NCI-H345 (cell line): ENCODE results near the gene EFS.
"Not testable (repeated sequence)": the region's sequence is repeated elsewhere in the genome, so short reads cannot be mapped to it uniquely, and the experiment has no call there.

Experiments
- DNase-seq: peaks from one replicate; lab custom pipeline; 2025; lab: John Stamatoyannopoulos, UW

EFS gene

DNA sequence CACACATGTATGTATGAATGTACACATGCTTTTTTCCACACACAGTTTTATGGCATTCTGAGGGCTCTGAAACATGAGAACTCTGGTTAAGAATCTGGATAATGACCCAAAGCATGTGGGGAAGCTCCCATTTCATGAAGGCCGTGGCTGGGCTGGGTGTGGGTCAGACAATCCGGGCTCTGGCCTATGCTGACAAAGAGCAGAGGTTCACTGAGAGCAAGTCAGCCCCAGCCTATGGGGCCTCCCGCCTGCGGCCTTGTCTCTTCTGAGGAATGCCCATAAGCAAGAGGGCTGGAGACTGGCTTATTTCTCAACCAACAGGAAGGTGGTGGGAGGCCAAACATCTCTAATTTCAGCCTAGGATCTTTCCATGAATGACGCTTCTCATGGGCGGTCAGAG lies 34.6 kb upstream of the EFS start:
- no peak for DNase-seq

DNA sequence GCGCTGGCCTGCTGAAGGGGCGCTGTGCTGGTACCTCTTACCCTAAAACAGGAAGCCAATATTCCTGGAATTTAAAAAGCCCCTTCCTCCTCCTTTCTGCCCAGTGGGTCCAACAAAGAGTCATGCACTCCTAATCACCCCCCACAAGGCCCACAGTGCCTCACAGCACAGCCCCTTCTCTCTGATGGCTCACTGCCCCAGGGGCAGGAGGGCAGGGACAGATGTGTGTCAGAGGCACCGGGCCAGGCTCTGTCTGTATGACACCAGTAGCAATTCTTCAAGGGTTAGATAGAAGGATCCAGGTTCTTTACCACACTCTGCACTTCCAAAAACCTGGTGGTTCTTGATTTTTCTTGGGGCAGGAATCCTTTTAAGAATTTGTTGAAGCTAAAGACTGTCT lies 34.2 kb upstream of the EFS start:
- no peak for DNase-seq

DNA sequence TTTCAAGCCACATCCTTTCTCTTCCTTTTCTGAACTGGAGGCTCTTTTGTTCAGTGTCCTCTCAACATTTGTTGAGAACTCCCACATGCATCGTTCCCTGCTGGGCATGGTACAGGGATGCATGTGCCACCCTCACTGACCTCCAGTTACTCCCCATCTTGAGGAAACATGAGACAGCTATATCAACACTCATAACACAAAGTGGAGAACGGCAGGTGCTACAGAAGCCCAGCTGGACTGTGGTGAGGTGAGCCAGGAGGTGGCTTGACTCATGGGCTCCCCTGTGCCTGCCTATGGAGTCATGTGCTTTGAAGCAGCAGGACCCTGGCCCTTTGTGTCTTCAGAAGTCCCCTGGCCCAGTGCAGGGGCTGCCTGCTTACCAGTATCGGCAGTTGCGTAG lies 33.4 kb upstream of the EFS start:
- DNase-seq, result peak; percentile 54

DNA sequence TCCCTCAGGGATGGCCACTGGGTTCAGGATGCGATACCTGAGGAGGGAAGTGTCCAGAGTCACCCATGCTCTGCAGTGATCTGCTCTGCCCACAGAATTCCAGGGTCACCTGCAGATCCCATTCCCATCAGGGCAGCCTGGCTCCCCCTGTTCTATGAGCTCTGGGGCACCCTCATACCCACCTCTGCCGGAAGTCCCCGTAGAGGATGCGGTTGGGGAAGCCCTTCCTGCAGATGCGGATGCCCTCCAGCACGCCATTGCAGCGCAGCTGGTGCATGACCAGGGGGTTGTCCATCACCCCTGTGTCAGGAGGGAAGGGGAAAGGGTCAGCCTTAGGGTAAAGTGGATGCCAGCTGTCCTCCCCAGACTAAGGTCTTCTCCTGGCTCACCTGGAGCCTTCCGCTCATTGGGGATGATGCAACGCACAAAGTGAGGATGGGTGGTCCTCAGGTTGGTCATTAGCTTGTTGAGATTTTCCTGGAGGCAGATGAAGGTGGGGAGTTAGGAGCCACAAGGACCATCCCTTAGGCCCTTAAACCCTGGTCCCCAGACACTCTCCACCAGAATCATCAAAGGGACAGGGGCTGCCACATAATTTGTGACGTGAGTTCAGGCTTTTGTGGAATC lies 31.9 kb upstream of the EFS start:
- no peak for DNase-seq

DNA sequence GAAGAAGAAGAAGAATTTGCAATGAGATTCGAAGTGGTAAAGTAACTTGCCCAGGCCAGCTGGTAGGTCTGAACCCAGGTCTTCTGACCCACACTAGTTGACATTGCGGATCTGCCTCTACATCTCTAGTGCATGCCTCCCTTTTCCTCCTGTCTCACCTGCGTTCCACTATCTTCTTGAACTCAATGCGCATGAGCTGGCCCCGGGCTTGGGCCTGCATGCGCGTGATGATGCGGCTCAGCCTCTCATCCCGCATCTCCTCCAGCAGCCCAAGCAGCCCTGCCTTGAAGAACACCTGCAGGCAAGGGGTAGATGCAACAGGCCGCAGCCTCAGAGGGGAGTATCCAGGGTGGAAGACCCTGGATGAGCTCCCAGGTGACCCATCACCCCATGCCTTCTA lies 31.2 kb upstream of the EFS start:
- DNase-seq, result no peak

DNA sequence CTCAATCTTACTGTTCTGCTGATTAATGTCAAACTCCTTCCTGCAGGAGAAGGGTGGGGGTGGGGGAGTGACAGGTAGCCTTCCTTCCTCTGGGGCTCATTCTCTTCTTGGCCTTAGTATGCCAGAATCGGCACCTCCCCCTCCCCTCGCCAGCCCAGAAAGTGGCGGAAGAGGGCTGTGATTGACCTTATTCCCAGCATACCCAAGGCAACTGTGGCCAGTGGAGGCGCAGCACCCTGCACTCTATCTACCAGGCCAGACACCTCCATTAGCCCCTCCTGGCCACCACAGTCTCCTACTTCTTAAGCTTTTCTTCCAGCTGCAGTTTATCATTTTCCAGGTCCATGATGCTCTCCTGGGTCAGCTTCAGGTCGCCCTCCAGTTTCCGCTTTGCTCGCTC lies 27.6 kb upstream of the EFS start:
- no peak for DNase-seq

DNA sequence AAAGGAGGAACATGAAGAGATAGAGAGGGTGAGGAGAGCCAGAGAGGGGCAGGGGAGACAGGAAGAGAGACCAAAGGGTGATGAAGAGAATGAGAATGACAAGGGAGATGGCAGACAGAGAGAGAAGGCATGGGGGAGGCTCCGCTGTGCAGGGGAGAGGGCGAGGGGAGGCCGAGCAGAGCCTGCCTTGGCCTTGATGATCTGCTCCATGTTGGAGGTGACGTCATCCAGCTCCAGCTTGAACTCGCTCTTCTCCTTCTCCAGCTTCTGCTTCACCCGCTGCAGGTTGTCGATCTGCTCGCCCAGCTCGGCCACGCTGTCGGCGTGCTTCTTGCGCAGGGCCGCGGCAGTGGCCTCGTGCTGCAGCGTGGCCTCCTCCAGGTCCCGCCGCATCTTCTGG lies 24.9 kb upstream of the EFS start:
- not testable (repeated sequence) for DNase-seq

DNA sequence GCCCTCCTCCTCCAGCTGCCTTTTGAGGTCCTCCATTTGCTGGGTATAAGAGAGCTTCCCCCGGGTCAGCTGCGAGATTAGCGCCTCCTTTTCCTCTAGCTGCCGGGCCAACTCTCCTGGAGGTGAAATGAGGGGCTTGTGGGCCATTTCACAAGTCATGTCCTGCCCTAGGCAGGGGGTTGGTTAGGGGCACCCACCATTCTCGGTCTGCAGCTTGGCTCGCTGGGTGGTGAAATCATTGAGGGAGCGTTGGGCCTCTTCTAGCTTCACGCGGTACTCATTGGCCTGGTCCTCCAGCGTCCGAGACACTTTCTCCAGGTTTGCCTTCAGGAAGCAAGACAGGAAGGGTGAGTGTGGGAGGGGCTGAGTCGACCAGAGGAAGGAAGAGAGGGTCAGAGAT lies 24.4 kb upstream of the EFS start:
- no peak for DNase-seq

DNA sequence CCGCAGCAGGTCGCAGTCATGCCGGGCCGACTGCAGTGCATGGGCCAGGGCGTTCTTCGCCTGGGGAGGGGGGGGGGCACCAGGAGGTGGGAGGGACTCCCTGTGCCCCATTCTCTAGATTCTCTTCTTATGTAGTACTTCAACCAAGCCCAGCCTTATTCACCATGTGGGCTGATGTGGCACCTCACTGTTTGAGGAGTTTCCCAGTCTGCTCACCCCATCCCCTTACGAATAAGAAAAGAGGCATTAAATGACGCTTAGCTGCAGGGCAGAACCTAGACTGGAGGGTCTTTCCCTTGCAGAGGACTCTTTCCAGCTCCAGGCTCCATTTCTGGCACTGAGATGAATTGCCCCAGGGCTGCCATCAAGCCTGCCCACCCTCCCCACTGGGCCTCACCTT lies 24.0 kb upstream of the EFS start:
- DNase-seq, result no peak

DNA sequence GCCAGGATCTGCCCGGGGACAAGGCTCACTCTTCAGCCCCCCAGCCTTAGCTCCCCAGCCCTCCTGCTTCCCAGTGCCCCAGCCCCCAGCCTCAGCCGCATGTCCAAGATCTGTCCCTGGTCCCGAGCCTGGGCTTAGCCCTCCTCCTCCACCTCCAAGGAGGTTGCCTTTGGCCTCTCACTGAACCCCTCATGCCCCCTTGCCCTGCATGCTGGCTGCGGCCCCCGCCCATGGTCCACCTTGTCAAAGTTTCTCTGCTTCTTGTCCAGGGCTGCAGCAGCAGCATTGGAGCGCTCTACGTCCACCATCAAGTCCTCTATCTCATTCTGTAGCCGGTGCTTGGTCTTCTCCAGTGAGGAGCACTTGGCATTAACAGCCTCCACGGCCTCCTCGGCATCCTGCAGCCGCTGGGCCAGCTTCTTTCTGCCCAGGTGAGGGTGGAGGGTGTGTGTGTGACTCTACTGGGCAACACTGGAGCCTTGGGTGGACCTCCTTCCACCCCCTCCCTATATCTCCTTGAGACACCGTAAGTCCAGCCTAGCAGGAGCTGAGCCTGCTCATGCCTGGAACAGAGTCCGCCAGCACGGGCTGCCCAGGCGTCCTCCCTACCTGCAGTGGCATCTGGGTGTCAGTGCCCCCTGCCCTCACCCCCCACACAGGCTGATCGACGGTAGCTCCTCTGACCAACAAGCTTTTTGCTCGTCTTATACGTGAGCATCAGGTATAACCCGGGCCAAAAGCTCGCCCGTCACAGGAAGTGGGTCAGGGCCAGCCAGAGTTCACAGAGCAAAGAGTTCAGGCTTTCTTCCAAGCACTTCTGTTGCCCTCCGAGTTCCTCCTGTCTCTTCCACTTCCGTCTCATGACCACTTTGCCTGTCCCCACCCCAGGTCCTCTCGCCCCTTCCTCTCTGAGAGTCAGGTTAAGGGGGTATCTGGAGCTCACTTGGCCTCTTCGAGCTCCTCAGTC lies 23.2 kb upstream of the EFS start:
- no peak for DNase-seq

DNA sequence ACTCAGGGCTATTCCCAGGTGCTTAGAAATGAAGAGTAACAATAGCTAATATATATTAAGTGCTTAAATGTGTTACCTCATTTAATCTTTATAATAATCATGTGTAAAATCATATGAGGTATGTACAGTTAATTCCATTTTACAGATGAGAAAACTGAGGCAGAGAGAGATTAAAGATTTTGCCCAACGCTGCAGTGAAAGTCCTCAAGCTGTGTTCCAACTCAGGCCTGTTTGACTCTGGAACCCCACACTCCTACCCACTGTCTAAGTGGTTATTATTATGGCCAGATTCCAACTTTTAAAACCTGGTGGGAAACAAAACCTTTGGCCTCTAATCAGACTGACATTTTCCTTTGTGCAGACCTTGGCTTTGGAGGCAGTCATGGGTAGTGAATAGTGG lies 22.0 kb upstream of the EFS start:
- no peak for DNase-seq

DNA sequence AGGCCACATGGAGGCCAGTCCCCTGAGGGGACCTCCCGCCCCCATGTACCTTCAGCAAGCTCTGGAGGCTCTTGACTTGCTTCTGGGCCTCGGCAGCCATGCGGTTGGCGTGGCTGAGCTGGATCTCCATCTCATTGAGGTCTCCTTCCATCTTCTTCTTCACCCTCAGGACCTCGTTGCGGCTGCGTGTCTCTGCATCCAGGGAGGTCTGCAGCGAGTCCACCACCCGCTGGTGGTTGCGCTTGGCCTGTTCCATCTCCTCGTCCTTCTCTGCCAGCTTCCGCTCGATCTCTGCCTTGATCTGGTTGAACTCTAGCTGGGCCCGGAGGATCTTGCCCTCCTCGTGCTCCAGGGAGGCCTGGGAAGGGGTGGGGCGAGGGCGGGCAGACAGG lies 21.3 kb upstream of the EFS start:
- DNase-seq, result not testable (repeated sequence)

DNA sequence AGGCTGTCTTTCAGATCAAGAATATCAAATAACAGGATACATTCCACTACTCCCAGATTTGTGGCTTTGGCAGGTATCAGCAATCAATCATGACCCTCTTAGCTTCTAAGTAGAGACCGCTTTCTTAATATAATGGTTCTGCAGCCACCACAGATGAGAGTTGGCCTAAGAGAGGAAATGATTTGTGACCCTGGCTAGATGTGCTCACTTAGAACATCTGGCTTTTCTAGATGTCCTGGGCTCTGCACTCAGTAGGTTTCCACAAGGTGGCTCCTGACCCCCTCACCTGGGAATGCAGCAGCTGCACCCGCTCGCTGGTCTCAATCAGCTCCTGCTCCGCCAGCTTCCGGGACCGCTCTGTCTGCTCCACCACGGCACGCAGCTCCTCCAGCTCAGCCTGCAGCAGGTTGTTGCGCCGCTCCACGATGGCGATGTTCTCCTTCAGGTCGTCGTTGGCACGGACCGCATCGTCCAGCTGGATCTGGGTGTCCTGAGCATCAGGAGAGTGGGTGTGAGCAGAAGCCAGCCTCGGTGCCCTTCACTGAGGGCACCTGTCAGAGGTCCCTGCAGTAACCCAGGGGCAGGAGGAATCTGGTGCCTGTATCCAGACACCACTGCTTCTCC lies 20.8 kb upstream of the EFS start:
- DNase-seq, result no peak

DNA sequence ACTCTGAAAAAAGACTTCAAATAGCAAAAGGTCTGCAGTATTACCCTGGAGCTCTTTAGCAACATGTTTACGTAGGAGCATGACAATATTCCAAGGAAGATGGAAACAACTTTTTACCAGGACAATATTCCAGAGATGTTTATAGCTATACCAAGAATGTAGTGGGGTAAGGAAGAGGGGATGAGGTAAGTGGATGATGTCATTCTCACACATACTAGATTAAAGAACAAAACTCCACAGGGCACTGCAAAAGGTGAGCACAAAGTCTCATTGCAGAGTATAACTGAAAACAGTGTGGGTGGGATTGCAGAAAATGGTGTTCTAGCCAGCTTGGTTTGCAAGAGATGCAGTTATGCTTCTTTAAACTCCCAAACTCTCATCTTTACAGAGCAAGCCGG lies 20.3 kb upstream of the EFS start:
- no peak for DNase-seq

DNA sequence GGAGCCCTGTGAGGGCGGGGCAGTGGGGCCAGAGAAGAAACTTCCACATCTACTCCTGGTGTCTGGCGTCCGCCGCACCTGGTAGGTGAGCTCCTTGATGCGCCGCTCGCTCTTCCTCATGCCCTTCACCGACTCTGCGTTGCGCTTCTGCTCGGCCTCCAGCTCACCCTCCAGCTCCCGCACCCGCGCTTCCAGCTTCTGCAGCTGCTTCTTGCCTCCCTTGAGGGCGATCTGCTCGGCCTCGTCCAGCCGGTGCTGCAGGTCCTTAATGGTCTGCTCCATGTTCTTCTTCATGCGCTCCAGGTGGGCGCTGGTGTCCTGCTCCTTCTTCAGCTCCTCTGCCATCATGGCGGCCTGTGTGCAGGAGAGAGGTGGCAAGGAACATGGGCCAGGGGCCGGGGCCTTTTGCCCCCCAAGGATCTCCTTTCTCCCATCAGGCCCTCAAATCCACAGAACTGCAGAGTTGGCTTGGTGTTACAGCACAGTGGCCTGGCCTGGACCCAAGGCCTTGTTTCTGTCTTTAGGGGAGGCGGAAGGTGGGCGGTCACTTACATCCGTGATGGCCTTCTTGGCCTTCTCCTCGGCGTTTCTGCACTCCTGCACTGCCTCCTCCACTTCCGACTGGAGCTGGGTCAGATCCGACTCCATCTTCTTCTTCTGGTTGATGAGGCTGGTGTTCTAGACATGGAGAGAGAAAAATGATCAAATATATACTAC lies 19.6 kb upstream of the EFS start:
- DNase-seq, result no peak

DNA sequence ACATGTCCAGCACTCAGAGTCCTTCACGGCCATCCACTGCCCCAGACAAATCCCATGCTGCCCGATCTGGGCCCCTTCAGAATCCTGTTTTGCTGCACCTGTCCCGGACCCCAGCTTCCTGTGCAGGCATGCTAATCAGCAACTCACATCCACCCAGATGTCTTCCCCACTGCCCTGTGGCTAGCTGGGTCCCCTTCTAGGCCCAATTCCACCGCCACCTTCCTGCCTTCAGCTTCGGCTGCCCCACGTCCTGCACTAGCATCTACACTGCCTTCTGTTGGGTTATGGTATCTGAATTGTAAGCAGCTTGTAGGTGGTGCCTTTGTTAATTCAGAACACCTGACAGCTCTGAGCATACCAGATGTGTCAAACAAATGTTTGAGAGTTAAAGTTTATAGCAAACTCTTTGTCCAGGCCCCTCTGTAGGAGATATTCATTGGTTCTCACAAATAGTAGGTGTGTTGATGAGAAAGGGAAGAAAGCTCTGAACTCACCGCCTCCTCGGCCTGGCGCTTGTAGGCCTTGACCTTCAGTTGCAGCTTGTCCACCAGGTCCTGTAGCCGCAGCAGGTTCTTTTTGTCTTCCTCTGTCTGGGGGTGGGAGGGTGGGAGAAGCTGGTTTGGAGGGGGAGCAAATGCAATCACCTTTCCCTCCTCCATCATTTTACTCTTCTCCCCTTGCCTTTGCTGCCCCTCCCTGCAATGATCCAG lies 17.9 kb upstream of the EFS start:
- DNase-seq, result no peak

DNA sequence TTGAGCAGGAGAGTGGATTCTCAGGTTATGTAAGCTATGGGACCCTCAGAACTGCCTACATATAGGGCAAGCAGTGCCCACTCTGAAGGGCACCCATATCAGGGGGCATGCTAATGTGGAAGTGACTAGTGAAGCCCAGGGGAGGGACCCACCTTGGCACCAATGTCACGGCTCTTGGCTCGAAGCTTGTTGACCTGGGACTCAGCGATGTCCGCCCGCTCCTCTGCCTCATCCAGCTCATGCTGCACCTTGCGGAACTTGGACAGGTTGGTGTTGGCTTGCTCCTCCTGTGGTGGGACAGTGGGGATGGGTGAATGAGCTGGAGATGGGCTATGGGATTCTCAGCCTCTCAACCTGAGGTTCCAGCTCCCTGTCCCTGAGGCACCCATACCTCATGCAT lies 17.3 kb upstream of the EFS start:
- DNase-seq, result no peak

DNA sequence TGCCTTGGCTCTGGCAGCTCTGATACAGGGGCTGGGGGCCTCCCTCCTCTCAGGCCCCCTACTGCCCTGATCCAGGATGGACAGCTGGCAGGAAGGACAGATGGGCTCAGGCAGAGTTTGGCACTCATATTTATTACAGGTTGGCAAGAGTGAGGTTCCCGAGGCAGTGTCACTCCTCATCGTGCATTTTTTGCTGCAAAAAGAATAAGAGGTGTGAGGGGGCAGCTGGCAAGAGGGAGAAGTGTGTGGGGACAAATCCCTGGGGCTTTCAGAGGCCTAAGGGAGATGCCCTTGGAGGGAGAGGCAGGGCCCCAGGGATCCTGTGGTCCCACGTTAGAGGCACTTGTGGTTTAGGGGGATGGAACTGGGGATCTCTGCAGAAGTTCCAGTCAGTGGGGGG lies 16.9 kb upstream of the EFS start:
- no peak for DNase-seq

DNA sequence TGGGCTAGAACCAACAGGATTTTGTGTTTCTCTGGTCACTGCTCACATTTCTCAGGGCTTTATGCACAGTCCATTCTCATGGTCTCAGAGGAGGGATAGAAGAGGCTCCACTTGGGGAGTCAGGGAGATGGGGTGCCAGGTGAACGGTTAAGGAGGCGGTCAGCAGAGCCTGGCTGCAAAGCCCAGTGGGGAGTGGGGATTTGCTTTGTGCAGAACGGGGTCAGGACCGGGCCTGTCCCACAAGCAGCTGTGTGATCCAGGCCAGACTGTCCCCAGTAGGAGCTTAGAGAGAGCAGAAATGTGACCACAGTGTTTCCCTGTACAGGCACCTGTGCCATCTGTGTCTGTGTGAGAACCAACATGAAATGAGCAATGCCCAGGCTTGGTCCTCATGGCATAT lies 16.0 kb upstream of the EFS start:
- DNase-seq, result no peak

DNA sequence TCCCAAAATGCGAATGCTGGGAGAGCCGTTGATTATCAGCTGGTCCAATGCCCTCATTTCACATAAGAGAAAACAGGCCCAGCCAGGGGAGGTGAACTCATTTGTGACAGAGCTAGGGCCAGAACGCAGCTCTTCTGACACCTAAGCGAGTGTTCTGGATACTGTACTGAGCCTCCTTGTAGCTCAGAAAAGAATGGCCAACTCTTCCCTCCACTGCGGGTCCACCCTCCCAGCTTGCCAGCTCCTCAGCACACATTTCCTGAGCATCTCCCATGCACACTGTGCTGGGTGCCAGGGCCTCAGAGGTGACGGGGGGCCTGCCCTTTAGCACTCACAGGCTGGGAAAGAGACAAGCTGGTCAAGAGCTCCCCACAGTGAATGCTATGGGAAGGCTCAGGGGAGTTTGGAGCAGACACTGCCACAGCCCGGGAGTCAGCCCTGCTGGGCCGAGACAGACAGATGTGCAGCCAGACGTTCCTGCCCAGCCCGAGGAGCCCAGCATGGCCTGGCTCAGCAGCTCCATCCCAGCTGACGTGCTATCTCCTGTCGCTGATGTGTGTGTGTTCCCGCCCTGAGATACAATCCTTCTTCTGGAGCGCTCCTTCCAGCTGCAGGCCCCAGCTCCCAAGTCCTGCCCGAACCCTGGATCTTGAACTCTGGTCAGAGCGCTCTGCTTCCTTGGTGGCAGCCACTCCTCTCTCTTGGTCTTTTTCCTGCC lies 15.4 kb upstream of the EFS start:
- no peak for DNase-seq
